HEK293T (cell line): ENCODE measurements around the gene LIMD2.

Experiments used
- BHLHE40 ChIP-seq: fragments of 450-650 bp; IDR thresholded peaks from 2 replicates; pipeline ENCODE4 v1.6.1; 2016; ENCODE audit warnings: mild to moderate bottlenecking, moderate library complexity, borderline replicate concordance
- ELF4 ChIP-seq: fragments of 450-650 bp; IDR thresholded peaks from 2 replicates; pipeline ENCODE4 v1.6.1; 2017; ENCODE audit warnings: antibody characterized with exemption
- FOXA1 ChIP-seq: fragments of 450-650 bp; IDR thresholded peaks from 2 replicates; pipeline ENCODE4 v1.6.1; 2016; ENCODE audit warnings: mild to moderate bottlenecking
- FOXK2 ChIP-seq: fragments of 450-650 bp; IDR thresholded peaks from 2 replicates; pipeline ENCODE4 v1.6.1; 2016; ENCODE audit warnings: mild to moderate bottlenecking
- FOXM1 ChIP-seq: fragments of 450-650 bp; IDR thresholded peaks from 2 replicates; pipeline ENCODE4 v1.6.1; 2017; ENCODE audit warnings: mild to moderate bottlenecking, borderline replicate concordance
- HDGF ChIP-seq: fragments of 450-650 bp; IDR thresholded peaks from 2 replicates; pipeline ENCODE4 v1.6.1; 2017; ENCODE audit warnings: antibody characterized with exemption, borderline replicate concordance
- LEF1 ChIP-seq: fragments of 450-650 bp; IDR thresholded peaks from 2 replicates; pipeline ENCODE4 v1.6.1; 2017; ENCODE audit warnings: mild to moderate bottlenecking, borderline replicate concordance
- NFRKB ChIP-seq: fragments of 450-650 bp; IDR thresholded peaks from 2 replicates; pipeline ENCODE4 v1.6.1; 2016; ENCODE audit warnings: mild to moderate bottlenecking, moderate library complexity
- PKNOX1 ChIP-seq: fragments of 450-650 bp; IDR thresholded peaks from 2 replicates; pipeline ENCODE4 v1.6.1; 2016
- SP1 ChIP-seq: fragments of 450-650 bp; IDR thresholded peaks from 2 replicates; pipeline ENCODE4 v1.6.1; 2017

GRCh38 chr17:63741408-63742173, 41.7 kb upstream of the LIMD2 start, which contains the start of gene STRADA:
- no peak for TF ChIP-seq HDGF
- peak; percentile 56 for TF ChIP-seq ELF4
- TF ChIP-seq BHLHE40: no peak
- TF ChIP-seq SP1: no peak
- TF ChIP-seq FOXK2: no peak
- TF ChIP-seq PKNOX1: no peak
- no peak for TF ChIP-seq NFRKB
- no peak for TF ChIP-seq FOXM1
- no peak; the same call in 1 of the 2 replicates for TF ChIP-seq LEF1
- TF ChIP-seq FOXA1: no peak
